CD4-positive, alpha-beta T cell treated with Interleukin-10 for 1 hour (primary cell): Measurements from ENCODE around the gene ATP1A3.

ENCODE experiments used
- DNase-seq: peaks from one replicate; pipeline ENCODE4 v3.0.0-alpha.2; 2020

The ATP1A3 gene

DNA sequence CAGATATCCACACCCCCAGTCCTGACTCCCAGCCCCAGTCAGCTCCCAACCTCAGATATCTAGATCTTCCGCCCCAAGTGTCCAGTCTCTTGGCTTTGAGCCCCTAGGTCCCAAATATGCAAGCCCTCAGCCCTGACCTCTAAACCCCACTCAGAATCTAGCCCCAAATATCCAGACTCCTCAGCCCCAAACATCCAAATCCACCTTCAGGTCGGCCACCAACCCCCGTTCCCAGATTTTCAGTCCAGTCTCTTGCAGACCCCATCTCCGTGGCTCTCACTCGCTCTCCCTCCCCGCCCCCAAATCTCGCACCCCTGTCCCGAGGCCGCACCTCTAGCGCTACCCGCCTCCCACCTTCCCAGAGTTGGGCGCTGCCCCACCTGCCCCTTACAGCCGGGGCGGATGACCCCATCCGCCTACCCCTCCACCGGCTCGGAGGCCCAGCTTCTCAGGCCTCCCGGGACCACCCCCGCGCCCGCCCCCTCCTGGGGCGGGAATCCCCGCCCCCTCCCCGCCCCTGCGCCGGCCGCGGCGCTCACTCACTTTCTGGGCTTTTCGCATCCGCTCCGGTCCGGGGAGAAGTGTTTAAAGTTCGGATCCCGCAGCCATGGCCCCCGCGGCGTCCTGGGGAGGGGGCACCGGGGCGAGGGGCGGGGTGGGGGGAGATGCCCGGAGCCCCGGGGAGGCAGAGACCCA lies 66.4 kb downstream of the ATP1A3 start:
- no peak for DNase-seq

DNA sequence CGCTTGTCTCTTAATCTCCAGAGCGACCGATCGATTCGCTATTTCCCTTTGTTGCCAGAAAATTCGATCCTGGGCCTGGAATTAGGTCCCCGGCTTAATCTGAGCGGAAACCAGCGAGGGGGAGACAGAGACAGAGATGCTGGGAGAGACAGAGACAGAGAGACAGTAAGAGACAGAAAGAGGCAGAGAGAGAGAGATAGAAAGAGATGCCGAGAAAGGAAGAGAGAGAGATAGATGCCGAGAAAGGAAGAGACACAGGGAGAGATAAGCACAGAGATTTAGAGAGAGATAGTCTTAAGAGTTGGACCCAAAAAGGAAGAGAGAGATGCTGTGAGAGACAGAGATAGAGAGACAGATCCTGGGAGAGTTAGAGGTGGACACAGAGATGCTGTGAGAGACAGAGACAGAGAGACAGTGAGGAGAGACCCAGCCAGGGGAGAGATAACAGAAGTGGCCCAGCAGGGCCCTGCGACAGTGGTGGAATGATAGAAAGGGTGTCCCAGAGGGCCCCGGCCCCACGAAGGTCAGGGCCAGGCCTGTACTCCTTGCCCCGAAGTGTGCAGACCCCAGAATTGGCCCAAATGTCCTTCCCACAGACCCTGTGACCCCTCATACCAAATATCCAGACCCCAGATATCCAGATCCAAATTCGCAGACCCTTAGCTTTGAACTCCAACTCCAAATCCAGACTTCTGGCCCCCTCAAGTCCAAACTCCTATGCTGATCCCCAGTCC lies 67.1 kb downstream of the ATP1A3 start:
- no peak for DNase-seq

DNA sequence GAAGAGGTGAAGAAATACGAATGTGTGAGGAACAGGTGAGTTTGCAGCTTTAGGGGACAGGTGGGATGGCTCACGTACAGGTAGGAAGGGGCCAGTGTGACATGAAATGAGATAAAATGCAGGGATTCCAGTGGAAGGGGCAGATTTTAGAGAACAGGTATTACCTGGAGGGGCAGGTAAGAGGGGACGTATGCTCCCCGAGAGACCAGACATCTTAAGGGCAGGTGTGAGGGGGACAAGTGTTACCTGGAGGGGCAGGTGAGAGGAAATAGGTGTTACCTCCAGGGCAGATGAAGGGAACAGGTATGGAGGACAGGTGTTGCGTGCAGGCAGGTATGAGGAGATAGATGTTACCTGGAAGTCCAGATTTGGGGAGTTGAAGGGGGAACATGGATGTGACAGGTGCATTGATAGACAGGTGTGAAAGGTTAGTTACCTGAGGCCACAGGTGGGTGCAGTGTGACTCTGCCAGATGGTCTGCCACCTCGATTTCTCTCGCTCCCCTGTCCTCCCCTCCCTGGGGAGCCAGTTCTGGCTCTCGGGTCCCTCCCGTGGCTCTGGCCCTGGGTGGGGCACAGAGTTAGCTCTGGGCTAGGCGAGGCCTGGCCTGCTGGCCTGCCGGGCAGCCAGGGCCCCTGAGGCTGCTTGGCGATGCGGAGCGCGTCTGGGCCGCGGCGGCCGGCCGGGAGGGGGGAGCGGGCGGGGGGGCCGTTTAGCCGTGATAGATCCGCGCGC lies 67.8 kb downstream of the ATP1A3 start:
- no peak for DNase-seq

DNA sequence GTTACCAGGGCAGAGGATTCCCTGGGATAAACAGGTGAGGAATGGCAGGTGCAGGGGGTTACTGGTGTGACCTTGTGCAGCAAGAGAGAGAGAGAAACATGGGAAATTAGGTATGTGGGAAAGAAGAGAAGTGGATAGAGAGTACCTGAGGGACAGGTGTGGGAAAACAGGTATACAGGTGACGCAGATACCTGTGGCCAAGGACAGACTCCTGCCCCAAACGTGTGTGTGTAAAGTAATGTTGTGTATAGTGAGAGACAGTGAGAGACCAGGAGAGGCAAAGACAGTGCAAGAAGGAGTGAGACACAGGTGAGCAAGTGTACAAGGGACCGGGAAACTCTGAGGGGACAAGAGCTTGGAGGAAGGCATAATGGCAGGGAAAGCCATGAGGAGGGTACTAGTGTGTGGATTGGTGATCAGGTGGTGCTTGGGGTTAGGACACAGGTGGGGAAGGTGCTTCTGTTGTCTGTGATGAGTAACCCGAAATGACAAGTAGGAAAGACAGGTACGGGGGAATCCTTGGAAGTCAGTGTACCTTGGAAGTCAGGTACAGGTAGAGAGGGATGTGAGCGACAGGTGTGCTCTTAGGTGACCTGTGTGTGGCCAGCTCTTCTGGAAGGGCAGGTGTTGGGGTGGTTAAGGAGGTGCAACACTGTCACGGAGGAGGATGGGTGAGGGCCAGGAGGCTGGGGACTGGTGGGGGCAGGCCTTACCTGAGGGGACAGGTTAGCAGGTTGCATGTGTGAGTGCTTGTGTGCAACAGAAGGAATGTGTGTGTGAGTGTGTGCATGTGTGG lies 68.6 kb downstream of the ATP1A3 start:
- DNase-seq, result no peak

DNA sequence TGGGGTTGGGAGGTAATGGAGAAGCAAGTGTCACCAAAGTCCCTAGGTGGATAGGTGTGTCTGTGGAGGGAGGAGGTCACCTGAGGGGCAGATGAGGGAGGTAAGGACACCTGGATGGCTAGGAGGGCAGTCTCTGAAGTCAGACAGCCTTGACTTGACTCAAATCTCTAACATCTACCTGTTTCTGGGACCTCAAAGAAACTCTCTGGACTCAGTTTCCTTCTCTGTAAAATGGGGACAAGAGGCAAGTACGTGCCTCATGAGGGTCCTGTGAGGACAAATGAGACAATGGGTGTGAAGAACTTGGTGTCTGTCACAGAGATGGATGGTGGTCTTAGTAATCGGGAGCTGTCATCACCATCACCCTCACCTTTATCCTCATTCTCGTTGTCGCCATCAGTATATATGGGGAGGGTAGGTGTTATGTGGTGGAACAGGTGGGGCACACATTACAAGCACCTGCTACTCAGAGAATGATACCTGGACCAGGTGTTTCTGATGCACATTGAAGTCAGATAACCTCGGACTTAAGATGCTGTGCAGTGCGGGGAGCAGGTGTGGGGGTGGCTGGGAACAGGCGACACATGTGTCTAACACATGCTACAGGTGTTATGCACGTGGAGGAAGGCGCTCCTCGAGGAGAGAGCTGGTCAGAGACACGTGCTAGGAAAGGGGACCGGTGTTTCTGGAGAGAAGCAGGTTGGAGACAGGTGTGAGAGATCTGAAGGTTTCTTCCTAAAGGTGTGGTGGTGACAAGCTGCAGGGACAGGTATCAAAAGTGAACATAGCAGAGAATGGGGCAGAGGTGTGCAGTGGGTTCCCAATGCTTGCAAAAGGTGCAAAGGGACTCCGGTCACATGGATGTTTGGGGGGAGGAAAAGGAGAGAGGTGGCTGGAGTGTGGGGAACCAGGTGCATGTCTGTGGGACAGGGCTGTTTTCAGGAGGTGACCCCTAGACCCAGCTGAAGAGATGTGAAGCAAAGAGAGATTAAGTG lies 69.6 kb downstream of the ATP1A3 start:
- no peak for DNase-seq

DNA sequence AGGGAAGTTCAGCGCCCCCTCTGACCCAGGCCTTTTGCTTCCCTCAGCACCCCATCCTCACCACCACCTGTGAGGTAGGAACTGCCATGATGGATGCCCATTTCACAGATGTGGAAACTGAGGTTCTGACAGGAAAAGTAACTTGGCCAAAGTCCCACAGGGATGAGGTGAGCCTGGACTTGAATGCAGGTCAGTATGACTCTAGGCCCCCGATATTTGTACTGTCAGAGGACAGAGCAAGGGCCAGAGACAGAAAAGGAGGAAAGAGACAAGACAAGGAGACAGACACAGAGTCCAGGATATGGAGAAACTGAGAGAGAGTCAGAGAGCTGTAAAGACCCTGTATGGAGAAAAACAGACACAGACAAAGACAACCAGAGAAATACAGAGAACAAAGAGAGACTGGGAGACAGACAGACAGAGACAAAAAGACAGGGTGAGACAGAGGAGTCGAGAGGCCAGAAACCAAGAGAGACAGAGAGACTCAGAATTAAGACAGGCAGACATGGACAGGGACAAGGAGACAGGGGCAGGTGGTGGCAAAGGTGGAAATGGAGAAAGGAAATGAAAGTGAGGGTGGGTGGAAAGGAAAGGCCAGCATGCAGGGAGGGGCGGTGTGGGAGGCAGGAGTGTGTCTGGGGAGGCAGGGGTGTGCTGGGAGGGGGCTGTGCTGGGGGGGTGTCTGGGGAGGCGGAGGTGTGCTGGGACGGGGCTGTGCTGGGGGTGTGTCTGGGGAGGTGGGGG lies 70.8 kb downstream of the ATP1A3 start:
- no peak for DNase-seq

DNA sequence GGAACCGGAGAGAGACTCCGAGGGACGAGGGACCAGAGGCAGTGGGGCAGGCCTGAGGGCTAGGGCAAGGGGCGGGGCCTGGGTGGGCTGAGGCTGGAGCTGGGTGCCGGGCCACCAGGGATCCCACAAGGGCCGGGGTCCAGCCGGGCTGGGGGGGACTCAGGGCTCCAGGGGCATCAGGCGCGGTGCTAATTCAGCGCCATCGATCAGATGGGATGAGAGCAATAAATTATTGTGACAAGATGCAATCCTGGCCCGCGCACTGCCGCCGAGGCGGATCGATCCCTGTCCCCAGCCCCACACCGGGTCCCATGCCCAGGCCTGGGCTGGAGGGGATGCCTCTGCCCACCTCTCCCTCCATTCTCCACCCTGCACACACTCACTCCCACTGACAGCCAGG lies 71.4 kb downstream of the ATP1A3 start:
- no peak for DNase-seq

DNA sequence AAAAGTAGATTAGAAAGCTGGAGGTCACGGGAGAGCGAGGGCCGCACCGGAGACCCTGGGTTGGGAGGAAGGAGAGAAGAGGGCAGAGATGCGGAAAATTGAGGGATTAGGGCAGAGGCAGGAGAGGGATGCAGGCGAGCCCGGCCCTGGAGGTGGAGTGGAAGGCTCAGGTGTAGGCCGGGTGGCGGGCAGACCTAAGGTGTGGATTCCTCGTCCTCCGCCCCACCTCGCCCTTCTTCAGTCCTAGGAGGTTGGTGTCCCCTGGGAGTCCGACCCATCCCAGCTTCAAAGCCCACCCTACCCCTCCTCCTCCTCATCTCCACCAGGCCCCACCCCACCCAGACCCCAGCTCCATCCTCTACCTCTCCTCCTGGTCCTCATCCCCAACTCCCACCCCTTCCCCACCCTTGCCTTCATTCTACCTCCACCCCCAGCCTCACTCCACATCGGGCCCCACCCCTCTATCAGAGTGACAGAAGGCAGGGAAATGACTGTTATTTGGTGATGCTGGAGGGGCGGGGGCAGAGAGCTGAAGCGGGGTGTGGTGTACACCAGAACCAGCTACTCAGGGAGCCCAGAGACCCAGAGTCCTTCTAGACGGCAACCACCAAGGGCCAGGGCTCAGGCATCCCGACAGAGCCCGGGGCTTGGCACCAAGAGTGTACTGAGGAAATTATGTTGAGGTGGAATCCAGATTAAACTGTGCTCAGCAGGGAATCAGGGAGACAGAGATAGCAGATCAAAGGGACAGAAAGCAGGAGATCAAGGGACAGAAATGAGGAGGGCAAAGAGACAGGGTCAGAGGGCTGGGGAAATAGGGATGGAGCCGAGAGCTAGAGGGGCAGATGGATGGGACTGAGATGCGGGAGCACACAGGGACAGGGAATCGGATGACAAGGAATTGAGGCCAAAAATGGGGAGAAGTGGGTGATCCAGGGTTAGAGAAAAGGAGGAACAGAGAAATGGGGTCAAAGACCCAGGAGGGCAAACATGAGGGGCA lies 72.2 kb downstream of the ATP1A3 start:
- DNase-seq, result no peak

DNA sequence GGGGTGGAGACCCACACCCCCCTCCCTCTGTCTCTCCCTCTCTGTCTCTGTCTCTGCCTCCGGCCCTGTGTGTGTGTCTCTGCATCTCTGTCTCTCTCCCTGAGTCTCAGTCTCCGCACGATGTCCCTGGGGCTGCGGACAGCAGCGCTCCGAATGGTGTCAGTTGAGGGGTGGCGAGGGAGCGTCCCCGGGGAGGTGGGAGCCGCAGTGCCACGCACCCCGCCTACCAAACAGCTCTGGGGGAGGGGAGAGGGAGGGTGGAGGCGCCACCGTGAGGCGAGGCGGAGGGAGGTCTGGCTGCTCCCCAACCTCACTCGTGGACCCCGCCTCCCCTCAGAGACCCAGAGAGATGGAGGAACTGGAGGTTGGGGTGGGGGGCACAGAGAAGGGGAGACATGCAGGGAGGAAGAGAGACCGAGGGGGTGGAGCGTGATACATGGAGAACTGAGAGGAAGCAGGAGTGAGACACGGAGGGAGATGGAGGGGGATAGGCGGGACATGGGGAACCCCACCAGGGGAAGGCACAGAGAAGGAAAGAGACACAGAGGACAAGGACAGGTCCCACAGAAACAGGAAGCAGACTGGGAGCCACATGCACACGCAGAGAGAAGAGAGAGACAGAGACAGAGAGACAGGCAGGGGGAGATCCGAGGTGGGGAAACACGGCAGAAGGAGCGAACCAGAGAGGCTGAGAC lies 73.0 kb downstream of the ATP1A3 start:
- DNase-seq, result no peak

DNA sequence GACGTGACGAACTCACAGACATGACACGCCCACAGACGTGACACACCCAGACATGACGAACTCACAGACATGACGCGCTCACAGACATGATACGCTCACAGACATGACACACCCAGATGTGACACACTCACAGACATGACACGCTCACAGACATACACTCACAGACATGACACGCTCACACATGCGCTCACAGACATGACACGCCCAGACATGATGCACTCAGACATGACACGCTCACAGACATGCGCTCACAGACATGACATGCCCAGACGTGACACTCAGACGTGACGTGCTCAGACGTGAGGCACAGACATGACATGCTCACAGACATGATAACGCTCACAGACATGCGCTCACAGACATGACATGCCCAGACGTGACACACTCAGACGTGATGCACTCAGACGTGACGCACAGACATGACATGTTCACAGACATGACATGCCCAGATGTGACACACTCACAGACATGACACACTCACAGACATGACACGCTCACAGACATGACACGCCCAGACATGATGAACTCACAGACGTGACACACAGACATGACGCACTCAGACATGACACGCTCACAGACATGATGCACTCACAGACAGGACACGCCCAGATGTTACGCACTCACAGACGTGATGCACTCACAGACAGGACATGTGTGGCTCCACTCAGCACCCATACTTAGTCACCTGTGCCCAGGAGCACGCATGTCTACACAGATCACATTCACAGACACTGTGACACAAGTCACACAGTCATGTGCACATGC lies 73.9 kb downstream of the ATP1A3 start:
- DNase-seq, result no peak

DNA sequence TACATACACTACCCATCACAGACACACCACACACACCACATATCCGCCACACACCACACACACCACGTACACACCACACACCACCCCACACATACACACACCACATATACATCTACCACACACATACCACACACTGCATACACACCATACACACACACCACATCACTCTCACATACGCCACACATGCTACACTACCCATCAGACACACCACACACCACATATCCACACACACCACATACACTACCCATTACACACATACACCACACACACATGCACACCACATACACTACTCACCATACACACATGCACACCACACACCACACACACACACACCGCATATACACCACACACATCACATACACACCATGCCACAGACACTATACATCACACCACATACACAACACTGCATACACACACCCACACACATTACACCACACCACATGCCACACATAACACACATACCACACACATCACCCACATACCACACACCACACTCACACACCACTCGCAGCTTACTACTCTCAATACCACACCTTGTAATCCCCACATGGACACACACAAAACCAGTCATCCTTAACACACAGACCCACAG lies 75.3 kb downstream of the ATP1A3 start:
- DNase-seq, result no peak

DNA sequence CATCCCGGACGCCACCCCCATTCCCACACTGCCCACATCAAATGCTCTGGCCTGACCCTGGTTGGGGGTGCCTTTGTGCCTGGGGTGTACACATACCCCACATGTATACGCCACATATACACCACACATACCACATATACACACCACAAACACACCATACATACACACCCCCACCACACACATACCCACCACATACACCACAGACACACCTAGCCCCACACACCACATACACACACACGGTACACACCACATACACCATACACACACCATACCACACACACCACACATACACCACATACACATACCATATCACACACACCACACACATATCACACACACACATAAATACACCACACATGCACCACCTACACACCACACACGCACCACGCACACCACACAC lies 75.9 kb downstream of the ATP1A3 start:
- no peak for DNase-seq

DNA sequence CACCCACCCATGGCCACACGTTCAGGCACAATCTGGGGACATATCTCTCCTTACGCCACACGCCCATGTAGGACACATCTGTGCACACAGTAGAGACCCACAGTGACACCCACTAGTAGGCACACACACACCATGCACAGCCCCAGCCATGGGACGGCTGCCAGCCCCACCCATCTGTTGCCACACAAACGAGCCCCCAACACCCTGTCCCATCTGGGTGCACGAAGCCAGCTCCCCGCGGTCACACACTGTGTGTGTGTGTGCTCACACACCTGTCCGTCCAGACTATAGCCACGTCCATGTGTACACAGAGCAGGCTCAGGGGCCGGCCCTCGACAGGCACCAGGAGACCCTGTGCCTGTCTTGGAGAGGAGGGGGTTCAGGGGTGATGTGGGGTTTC lies 76.4 kb downstream of the ATP1A3 start:
- DNase-seq, result no peak
